ENCODE measurements around the gene OBP2A.
"Not testable (repeated sequence)": the region's sequence is repeated elsewhere in the genome, so short reads cannot be mapped to it uniquely, and the experiment has no call there.

Gene OBP2A, protein sequence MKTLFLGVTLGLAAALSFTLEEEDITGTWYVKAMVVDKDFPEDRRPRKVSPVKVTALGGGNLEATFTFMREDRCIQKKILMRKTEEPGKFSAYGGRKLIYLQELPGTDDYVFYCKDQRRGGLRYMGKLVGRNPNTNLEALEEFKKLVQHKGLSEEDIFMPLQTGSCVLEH

DNA sequence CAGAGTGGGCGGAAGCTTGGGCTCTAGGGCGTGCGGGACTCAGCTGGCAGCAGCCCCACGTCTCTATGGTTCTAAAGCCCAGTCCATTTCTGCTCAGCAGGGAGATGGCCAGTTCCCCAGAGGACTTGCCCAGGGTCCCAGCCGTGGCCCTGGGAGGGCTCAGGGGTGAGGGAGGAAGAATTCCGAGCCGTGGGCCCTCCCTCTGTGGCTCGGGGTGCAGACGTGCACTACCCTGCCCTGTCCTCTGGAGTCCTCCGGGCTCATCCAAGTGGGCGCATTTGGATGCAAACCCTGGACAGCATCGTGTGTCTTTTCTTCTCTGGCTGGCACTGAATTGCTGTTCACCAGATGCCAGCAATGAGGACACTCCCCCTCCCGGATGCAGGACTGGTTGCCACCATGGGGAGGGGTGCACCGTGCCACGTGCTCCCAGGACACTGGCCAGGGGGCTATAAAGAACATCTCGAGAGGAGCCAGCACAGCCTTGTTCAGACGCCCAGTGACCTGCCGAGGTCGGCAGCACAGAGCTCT lies at the start of gene OBP2A:
Gene OBP2A (plus strand): TSS at position 481 of the 531 bp plus-strand sequence. CDS start 55 bp downstream, outside the sequence.
- not testable (repeated sequence) for FAIRE-seq

- no peak for FAIRE-seq
These were observed 47.4 kb upstream of the OBP2A start for GRCh38 chr9:135498381-135499126.

DNA sequence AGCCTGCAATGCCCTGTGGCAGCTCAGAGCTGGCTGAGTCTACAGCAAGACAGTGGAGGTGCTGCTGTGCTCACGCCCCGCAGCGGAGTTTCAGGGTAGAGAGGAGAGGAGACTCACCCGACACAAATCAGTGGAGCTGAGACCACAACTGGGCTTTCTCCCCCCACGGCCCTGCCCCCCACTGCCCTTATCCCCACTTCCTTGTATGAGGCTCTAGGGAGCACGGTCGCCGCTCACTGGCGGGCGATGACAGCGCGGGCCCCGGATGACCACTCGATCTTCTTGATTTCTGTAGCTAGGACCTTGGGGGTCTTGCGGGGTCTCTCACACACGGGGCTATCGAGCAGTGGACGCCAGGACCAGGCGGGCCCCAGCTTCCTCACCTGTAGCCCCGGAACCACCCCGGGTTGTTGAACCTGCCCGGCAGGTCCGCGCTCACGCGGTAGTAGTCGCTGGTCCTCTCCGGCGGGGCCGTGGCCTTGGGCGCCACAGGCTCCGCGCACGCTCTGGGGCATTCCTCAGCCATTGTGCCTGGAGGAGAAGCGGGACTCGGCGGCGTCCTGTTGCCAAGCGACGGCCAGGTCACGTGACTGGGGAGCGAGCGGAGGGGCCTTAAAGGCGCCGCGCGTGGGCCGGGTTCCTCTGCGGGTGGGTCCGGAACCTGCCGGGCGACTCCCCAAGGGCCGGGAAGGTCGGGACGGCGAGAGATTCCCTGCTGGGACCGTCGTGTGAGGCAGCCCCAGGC lies 46.4 kb upstream of the OBP2A start:
- no peak for FAIRE-seq

- FAIRE-seq = no peak
These were observed 45.8 kb upstream of the OBP2A start for GRCh38 chr9:135500071-135500524.

DNA sequence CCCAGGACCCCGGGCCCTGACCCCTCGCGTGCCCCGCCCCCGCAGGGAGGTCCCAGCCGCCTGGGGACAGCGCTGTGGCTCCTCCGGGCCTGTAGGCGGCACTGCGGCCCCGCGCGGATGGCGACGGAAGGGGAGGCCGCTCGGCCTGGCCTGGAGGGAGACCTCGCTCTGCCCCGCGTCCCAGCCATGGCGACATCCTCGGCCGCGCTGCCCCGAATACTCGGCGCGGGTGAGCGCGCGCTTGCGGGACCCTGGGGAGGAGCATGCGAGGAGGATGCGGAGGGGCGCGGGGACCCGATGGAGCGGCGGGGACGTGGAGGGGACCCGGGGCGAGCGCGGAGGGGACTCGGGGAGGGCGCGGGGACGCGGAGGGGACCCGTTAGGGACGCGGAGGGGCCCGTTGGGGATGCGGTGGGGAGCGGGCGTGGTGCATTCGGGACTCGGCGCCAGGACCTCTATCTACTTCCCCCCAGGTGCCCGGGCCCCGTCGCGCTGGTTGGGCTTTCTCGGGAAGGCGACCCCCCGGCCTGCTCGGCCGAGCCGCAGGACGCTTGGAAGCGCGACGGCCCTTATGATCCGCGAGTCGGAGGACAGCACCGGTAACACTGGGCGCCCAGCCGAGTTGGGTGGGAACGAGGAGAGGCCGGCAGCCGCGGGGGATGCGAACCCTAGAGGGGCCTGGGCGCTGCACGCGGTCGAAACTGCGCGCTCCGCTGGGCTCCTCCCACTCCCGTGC lies 45.2 kb upstream of the OBP2A start, which contains the start of gene MRPS2:
Gene MRPS2 (plus strand): TSS at position 158 of the 736 bp plus-strand sequence. CDS start 29 bp downstream, at position 187.
- FAIRE-seq = no peak

- no peak for FAIRE-seq
These were observed 44.4 kb upstream of the OBP2A start for GRCh38 chr9:135501261-135502167.

- no peak for FAIRE-seq
These were observed 43.6 kb upstream of the OBP2A start for GRCh38 chr9:135502168-135502872.

- FAIRE-seq = no peak
These were observed 43.0 kb upstream of the OBP2A start for GRCh38 chr9:135502873-135503321.

GRCh38 chr9:135503371-135504261 lies 42.3 kb upstream of the OBP2A start:
- FAIRE-seq = no peak

GRCh38 chr9:135504262-135505243 lies 41.4 kb upstream of the OBP2A start:
- no peak for FAIRE-seq

DNA sequence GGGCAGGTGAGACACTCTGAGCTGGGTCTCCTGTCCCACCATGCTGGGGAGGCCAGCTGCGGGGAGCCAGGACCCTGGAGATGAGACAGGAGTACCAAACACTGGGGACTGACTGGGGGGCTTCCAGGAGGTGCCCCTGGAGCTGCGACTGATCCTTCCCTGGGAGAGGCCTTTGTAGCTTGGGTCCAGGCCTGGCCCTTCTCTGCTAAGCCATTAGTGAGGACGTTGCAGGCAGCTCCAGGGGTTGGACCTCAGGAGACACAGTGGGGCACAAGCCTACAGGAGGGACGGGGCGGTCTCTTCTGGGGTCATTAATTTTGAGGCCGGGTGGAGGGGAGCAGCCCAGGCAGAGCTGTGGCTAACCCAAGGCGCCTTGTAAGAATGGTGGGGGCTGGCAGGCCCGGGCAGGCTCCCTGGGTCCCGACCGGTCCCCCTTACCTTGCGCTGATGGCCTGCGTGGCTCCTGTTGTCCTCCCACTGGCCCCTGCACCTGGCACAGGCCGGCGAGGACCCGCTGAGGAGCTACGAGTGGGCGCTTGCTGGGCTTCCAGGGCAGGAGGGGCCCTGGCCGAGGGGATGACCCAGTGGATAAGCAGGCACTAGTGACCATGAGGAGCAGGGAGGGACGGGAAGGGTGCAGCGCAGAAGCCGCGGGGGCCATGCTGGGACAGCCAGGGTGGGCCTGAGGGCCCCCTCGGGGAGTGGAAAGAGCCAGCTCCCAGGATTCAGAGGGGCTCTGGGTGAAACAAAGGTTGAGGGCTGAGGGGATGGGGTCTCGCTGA lies 40.3 kb upstream of the OBP2A start:
- no peak for FAIRE-seq

GRCh38 chr9:135506327-135507103 lies 39.4 kb upstream of the OBP2A start:
- FAIRE-seq = no peak

GRCh38 chr9:135507104-135508035 lies 38.6 kb upstream of the OBP2A start:
- FAIRE-seq = no peak

DNA sequence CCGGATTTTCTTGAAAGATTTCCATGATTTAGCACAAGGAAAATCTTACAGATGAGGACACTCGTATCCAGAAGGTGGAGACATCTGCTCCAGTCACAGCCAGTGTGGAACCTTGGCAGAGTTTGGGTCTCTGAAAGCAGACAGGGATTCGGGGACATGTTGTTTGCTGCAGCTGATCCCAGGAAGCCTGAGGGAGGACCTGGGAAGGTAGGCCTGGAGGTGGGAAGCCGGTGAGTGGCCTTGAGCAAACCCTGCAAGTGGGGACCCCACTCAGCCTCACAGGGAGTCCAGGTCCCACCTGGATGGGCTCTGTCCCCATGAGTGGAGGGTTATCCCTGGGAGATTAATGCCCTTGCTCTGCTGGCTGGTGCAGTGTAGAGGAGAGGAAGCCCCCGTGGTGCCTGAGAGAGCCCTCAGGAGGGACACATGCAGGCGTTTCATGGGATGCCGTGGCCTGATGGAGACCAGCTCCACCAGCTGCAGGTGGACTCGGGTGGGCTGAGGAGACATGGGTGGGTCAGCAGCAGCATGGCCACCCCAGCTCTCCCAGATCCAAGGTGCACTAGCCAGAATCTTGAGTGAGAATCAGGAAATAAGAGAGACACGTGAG lies 37.6 kb upstream of the OBP2A start:
- no peak for FAIRE-seq

DNA sequence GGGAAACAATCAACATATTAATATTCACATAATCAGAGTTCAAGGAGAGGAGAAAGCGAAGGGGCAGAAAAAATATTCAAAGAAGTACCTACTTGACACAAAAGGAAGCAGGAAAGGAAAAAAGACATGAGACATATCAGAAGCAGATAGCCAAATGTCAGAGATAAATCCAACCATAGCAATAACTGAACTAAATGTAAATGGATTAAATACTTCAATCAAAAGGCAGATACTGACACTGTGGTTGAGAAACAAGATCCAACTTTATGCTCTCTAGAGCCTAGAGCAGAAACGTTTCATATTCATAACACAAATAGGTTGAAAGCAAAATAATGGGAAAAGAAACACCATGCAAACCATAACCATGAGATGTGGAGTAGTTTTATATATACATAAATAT lies 36.5 kb upstream of the OBP2A start:
- no peak for FAIRE-seq

Measured in endometrium (tissue), 2 donors.